Liver (tissue), 3 donors: Measurements from ENCODE around the gene NDST1.

Experiments used
- EGR1 ChIP-seq, 2 donors: IDR thresholded peaks; 2 replicates each; pipeline ENCODE4 v1.6.1; 2016 to 2018; ENCODE audit warnings: antibody characterized with exemption in 2 of 2, low read depth in 2 of 2
- FOXA1 ChIP-seq: IDR thresholded peaks from 2 replicates; pipeline ENCODE4 v1.6.1; 2016; ENCODE audit warnings: antibody characterized with exemption
- GABPA ChIP-seq, 2 donors: IDR thresholded peaks in 1 of 2; conservative IDR thresholded peaks in 1 of 2; 2 replicates each; pipeline ENCODE4 v1.6.1; 2016; ENCODE audit warnings: antibody characterized with exemption in 2 of 2, mild to moderate bottlenecking in 1 of 2, moderate library complexity in 1 of 2
- RAD21 ChIP-seq, 2 donors: IDR thresholded peaks; 2 replicates each; pipeline ENCODE4 v1.6.1; 2016; ENCODE audit warnings: antibody characterized with exemption in 2 of 2, mild to moderate bottlenecking in 2 of 2
- RXRA ChIP-seq, 2 donors: IDR thresholded peaks; 2 replicates each; pipeline ENCODE4 v1.6.1; 2017 to 2018; ENCODE audit warnings: antibody characterized with exemption in 2 of 2, mild to moderate bottlenecking in 1 of 2
- SP1 ChIP-seq: IDR thresholded peaks from 2 replicates; pipeline ENCODE4 v1.6.1; 2018; ENCODE audit warnings: antibody characterized with exemption, mild to moderate bottlenecking
- TAF1 ChIP-seq: conservative IDR thresholded peaks from 2 replicates; pipeline ENCODE4 v1.6.1; 2016; ENCODE audit warnings: antibody characterized with exemption, mild to moderate bottlenecking
- YY1 ChIP-seq: IDR thresholded peaks from 2 replicates; pipeline ENCODE4 v1.6.1; 2016; ENCODE audit warnings: antibody characterized with exemption, mild to moderate bottlenecking
- TF ChIP-seq, protein P1 (sequence below): IDR thresholded peaks from 2 replicates; pipeline ENCODE4 v1.6.1; 2016; ENCODE audit warnings: antibody characterized with exemption
- TF ChIP-seq, protein P2 (sequence below): fragments of 150-350 bp; IDR thresholded peaks from 2 replicates; pipeline ENCODE4 v1.5.1; 2017; ENCODE audit warnings: improper control_type of control experiment, low read depth, low read length; ENCODE audit not compliant: missing input control
- TF ChIP-seq, protein P3 (sequence below): IDR thresholded peaks from 2 replicates; pipeline ENCODE4 v1.6.1; 2016; ENCODE audit warnings: antibody characterized with exemption, mild to moderate bottlenecking
- TF ChIP-seq, protein P4 (sequence below): IDR thresholded peaks from 2 replicates; pipeline ENCODE4 v1.6.1; 2016; ENCODE audit warnings: antibody characterized with exemption
- donor health status: healthy.
- donor health status: healthy.

DNA sequence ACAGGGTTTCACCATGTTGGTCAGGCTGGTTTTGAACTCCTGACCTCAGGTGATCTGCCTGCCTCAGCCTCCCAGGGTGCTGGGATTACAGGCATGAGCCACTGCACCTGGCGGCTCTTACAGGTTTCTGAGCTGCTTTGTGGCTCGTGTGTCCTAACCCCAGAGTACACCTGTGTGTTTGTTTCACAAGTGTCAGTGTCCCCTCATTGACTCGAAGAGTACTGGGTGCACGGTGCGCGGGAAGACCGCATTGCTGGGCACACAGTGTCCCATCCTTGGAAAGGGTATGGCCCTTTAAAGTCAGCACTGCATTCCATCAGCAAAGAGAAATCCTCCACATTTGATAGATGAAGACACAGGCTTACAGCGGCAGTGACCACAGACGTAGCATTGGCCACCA, 23.8 kb downstream of the NDST1 start:
- TF ChIP-seq, protein P1, sequence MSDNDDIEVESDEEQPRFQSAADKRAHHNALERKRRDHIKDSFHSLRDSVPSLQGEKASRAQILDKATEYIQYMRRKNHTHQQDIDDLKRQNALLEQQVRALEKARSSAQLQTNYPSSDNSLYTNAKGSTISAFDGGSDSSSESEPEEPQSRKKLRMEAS: no peak
- TF ChIP-seq EGR1 (IDR thresholded peaks at IDR 0.05; ENCODE audit: low read depth in 2 of 2) (no peak), RXRA (IDR thresholded peaks at IDR 0.05) (no peak), YY1 (no peak), TAF1 (no peak), GABPA (IDR thresholded peaks at IDR 0.05 in 1 of 2, conservative IDR thresholded peaks at IDR 0.05 in 1 of 2) (no peak), RAD21 (IDR thresholded peaks at IDR 0.05) (no peak), FOXA1 (no peak), SP1 (no peak)
- TF ChIP-seq, protein P2, sequence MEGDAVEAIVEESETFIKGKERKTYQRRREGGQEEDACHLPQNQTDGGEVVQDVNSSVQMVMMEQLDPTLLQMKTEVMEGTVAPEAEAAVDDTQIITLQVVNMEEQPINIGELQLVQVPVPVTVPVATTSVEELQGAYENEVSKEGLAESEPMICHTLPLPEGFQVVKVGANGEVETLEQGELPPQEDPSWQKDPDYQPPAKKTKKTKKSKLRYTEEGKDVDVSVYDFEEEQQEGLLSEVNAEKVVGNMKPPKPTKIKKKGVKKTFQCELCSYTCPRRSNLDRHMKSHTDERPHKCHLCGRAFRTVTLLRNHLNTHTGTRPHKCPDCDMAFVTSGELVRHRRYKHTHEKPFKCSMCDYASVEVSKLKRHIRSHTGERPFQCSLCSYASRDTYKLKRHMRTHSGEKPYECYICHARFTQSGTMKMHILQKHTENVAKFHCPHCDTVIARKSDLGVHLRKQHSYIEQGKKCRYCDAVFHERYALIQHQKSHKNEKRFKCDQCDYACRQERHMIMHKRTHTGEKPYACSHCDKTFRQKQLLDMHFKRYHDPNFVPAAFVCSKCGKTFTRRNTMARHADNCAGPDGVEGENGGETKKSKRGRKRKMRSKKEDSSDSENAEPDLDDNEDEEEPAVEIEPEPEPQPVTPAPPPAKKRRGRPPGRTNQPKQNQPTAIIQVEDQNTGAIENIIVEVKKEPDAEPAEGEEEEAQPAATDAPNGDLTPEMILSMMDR: no peak
- TF ChIP-seq, protein P3, sequence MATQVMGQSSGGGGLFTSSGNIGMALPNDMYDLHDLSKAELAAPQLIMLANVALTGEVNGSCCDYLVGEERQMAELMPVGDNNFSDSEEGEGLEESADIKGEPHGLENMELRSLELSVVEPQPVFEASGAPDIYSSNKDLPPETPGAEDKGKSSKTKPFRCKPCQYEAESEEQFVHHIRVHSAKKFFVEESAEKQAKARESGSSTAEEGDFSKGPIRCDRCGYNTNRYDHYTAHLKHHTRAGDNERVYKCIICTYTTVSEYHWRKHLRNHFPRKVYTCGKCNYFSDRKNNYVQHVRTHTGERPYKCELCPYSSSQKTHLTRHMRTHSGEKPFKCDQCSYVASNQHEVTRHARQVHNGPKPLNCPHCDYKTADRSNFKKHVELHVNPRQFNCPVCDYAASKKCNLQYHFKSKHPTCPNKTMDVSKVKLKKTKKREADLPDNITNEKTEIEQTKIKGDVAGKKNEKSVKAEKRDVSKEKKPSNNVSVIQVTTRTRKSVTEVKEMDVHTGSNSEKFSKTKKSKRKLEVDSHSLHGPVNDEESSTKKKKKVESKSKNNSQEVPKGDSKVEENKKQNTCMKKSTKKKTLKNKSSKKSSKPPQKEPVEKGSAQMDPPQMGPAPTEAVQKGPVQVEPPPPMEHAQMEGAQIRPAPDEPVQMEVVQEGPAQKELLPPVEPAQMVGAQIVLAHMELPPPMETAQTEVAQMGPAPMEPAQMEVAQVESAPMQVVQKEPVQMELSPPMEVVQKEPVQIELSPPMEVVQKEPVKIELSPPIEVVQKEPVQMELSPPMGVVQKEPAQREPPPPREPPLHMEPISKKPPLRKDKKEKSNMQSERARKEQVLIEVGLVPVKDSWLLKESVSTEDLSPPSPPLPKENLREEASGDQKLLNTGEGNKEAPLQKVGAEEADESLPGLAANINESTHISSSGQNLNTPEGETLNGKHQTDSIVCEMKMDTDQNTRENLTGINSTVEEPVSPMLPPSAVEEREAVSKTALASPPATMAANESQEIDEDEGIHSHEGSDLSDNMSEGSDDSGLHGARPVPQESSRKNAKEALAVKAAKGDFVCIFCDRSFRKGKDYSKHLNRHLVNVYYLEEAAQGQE: no peak
- TF ChIP-seq, protein P4, sequence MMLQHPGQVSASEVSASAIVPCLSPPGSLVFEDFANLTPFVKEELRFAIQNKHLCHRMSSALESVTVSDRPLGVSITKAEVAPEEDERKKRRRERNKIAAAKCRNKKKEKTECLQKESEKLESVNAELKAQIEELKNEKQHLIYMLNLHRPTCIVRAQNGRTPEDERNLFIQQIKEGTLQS: no peak
